GM12878 (cell line): Measurements from ENCODE around the gene ETV1. TPM values are rescaled to one million over a fixed set of nuclear protein-coding genes. Genes with fewer than 3 reads are reported as not detected.

Experiments
- ATAC-seq: fragments of 200-7000 bp; cut with Tn5 transposase; 3 replicates; pipeline ENCODE4 v1.9.1; 2020; ENCODE audit warnings: mild to moderate bottlenecking, moderate library complexity
- BruUV-seq: library from RNA; stranded (reverse); fragments of 400-500 nt; replicated peaks from 2 replicates; lab custom pipeline; 2021; lab: Mats Ljungman, UMichigan
- CTCF ChIA-PET: fragments of 300-600 bp; sonication (Branson Sonifier 250); formaldehyde crosslinking; extraction: SDS; loops from one replicate; lab custom pipeline; 2021; ENCODE audit warnings: inconsistent platforms; lab: Yijun Ruan, JAX
- POLR2A ChIA-PET: fragments of 350-600 bp; formaldehyde crosslinking; extraction: SDS; loops from one replicate; lab custom pipeline; 2021; ENCODE audit warnings: inconsistent platforms; lab: Charles Lee
- RAD21 ChIA-PET: fragments of 300-600 bp; sonication (Branson Sonifier 250); formaldehyde crosslinking; loops from one replicate; lab custom pipeline; 2023; ENCODE audit warnings: antibody characterized with exemption; ENCODE audit not compliant: unreplicated experiment; lab: Charles Lee
- SMC1A ChIA-PET: fragments of 300-600 bp; sonication (Branson Sonifier 250); formaldehyde crosslinking; loops from one replicate; lab custom pipeline; 2023; ENCODE audit not compliant: unreplicated experiment, uncharacterized antibody; lab: Charles Lee
- DNase-seq: peaks from one replicate; pipeline ENCODE4 v3.0.0-alpha.2; 2011; ENCODE audit warnings: low read depth, low spot score
- FAIRE-seq: peaks from 3 replicates; lab custom pipeline; 2011; peaks lifted over from hg19 to GRCh38; lab: Jason Lieb, UNC
- H2AFZ ChIP-seq: 2 replicates; pipeline ENCODE4 v1.6.0; 2011; ENCODE audit warnings: low read depth, low read length, control low read depth; ENCODE audit not compliant: control insufficient read depth
- H3K27ac ChIP-seq: 2 replicates; pipeline ENCODE4 v1.5.1; 2011; ENCODE audit warnings: control low read depth; ENCODE audit not compliant: control insufficient read depth, insufficient read depth
- H3K27me3 ChIP-seq, 2 experiments: replicated peaks in 1 of 2; 2 replicates each; pipeline versions ENCODE4 v1.6.0 to v1.6.1; 2011; ENCODE audit warnings: low read length in 1 of 2; ENCODE audit not compliant: control insufficient read depth in 2 of 2, insufficient read depth in 2 of 2
- H3K36me3 ChIP-seq, 2 experiments: 2 replicates each; pipeline ENCODE4 v1.5.1; 2011; ENCODE audit warnings: low read length in 1 of 2; ENCODE audit not compliant: control insufficient read depth in 2 of 2, insufficient read depth in 2 of 2
- H3K4me1 ChIP-seq: 2 replicates; pipeline ENCODE4 v1.6.1; 2011; ENCODE audit warnings: mild to moderate bottlenecking, low read length, moderate library complexity, mixed read lengths; ENCODE audit not compliant: control insufficient read depth, insufficient read depth
- H3K4me2 ChIP-seq: 2 replicates; pipeline ENCODE4 v1.6.0; 2011; ENCODE audit warnings: control low read depth; ENCODE audit not compliant: control insufficient read depth, insufficient read depth
- H3K4me3 ChIP-seq: fragments of 200-600 bp; sonication (generic); 2 replicates; pipeline ENCODE4 v1.5.1; 2016
- H3K79me2 ChIP-seq: 2 replicates; pipeline ENCODE4 v1.6.0; 2011; ENCODE audit warnings: low read length; ENCODE audit not compliant: control insufficient read depth, insufficient read depth
- H3K9ac ChIP-seq: 2 replicates; pipeline ENCODE4 v1.8.0; 2011; ENCODE audit warnings: low read length, control low read depth, mixed read lengths; ENCODE audit not compliant: control insufficient read depth, insufficient read depth
- H3K9me3 ChIP-seq: replicated peaks from 3 replicates; pipeline ENCODE4 v1.5.1; 2011; ENCODE audit warnings: mild to moderate bottlenecking, low read length; ENCODE audit not compliant: control insufficient read depth, insufficient read depth
- H4K20me1 ChIP-seq: 2 replicates; pipeline ENCODE4 v1.6.0; 2011; ENCODE audit not compliant: control insufficient read depth, insufficient read depth
- EED ChIP-seq: sonication (generic); IDR thresholded peaks from 2 replicates; pipeline ENCODE4 v1.6.1; 2016; ENCODE audit warnings: antibody characterized with exemption, low read depth
- MTA2 ChIP-seq: fragments of 450-650 bp; IDR thresholded peaks from 2 replicates; pipeline ENCODE4 v1.6.1; 2016; ENCODE audit warnings: low read depth, mild to moderate bottlenecking, moderate library complexity
- NBN ChIP-seq: fragments of 450-650 bp; IDR thresholded peaks from 2 replicates; pipeline ENCODE4 v1.6.1; 2016
- SMARCA5 ChIP-seq: fragments of 450-650 bp; IDR thresholded peaks from 2 replicates; pipeline ENCODE4 v1.6.1; 2017; ENCODE audit warnings: mild to moderate bottlenecking
- TCF12 ChIP-seq: IDR thresholded peaks from 2 replicates; pipeline ENCODE4 v1.6.1; 2011; ENCODE audit warnings: low read depth, mild to moderate bottlenecking, low read length
- ZNF384 ChIP-seq: IDR thresholded peaks from 2 replicates; pipeline ENCODE4 v1.6.1; 2012; ENCODE audit warnings: low read depth, mild to moderate bottlenecking, low read length, improper control_type of control experiment, borderline replicate concordance
- WGBS: methylation state at CpG from one replicate; pipeline ENCODE4 v1.1.6; 2016; ENCODE audit warnings: low lambda C conversion rate; ENCODE audit not compliant: insufficient replicate concordance, insufficient coverage; ENCODE audit errors: missing lambda C conversion rate; 5-methylcytosine and 5-hydroxymethylcytosine counted together
- in situ Hi-C: fragments of 300-500 bp; cut with MboI; formaldehyde crosslinking; loops from 9 replicates; pipeline ENCODE4 v1.14.3; 2018; ENCODE audit warnings: mixed read lengths
- intact Hi-C: fragments of 100-400 bp; cut with micrococcal nuclease; formaldehyde crosslinking; loops from one replicate; pipeline ENCODE4 v1.14.2; 2022; ENCODE audit not compliant: unreplicated experiment
- polyA plus RNA-seq, 11 experiments: library from polyadenylated mRNA; depleted of rRNA in 4 of 11; unstranded in 6 of 11; stranded (reverse) in 5 of 11; fragments of >200 nt; fragmentation: Nextera tagmentation in 4 of 11; fragmentation: Illumina TruSeq in 1 of 11; extraction: Ambion mirVana in 4 of 11; extraction: Trizol in 1 of 11; gene quantifications; 1 replicate in 1 of 11; 2 replicates in 10 of 11; pipeline versions ENCODE4 v1.2.1 to v1.2.3, GENCODE V29; 2011 to 2016; ENCODE audit warnings: inconsistent platforms in 2 of 11, missing spikeins in 2 of 11, low read depth in 1 of 11
- total RNA-seq, 4 experiments: library from RNA; depleted of rRNA in 3 of 4; stranded (reverse); fragments of >200 nt in 3 of 4; fragmentation: Illumina TruSeq in 1 of 4; extraction: Trizol in 1 of 4; gene quantifications; 2 replicates each; pipeline versions ENCODE4 v1.2.1 to v1.2.3, GENCODE V29; 2013 to 2021

ETV1 gene
- total and polyA plus RNA-seq, 10 of the 15 experiments (the other 5 are each of a cell fraction or from before 2014, with no cell fraction given) = 0.03 to 9.3 (median 0.16) TPM; not detected in 4

DNA sequence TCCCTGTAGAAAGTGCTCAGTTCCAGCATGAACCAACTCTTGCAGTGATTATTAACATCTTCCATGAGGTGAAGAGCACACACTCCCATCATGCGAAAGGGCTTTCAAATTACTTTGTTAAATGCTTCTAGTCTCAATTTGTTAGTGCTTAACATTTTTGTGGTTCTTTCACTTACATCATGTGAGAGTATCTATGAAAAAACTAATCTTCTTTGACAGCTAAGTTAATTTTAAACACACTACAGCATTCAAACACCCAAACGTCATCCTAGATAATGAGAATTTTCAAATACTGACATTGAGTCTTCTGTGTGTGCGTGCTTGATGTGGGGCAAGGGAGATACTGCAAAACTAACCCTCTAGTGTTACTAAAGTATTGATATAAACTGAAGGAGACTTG is 84.8 kb downstream of the ETV1 start:
- Histone ChIP-seq H3K27me3 (no peaks in the 10 kb centered on the region), H3K27ac (no peak overlapping the region), H3K4me3 (no peak overlapping the region), H3K9ac (no peak overlapping the region), H2AFZ (no peak overlapping the region), H4K20me1 (no peaks in the 10 kb centered on the region), H3K4me1 (no peaks in the 10 kb centered on the region), H3K9me3 (no peaks in the 10 kb centered on the region), H3K4me2 (no peak overlapping the region), H3K79me2 (no peaks in the 10 kb centered on the region), H3K36me3 (no peaks in the 10 kb centered on the region)
- no peak for DNase-seq
- RAD21 ChIA-PET = no interaction called here
- no TSS peak for BruUV-seq
- 29% methylated on average over 3 of the region's 3 CpGs for WGBS
- SMC1A ChIA-PET = interaction anchor here (0.8 kb wide), 1 partner anchor 10 kb away, joined by 3 read pairs; no protein-coding TSS in a partner anchor
- no peak for FAIRE-seq
- POLR2A ChIA-PET = no interaction called here
- in situ Hi-C loops = no loop called here
- TF ChIP-seq NBN (no peak), MTA2 (peak; percentile 38; the same call in 1 of the 2 replicates)
- ATAC-seq = peak; percentile 74
- intact Hi-C loops = no loop called here
- CTCF ChIA-PET = no interaction called here

DNA sequence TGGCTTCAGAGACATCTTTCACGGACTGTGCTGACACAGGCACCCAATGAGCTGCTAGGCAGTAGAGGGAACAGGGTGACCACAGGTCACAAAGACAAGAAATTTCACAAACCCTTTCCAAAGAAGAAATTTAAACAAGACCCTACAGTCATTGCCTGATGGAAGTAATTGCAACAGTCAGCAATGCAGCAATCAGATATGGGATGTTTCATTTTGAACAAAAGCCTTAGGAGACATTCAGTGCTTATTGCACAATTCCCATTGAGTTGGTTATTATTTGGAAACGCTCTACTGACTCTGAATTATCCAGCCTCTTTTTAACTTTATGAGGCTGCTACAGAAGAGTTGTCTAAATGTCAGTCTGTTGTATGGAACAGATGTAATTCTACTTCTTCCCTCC is 85.5 kb downstream of the ETV1 start:
- in situ Hi-C loops (no loop called here), intact Hi-C loops (no loop called here)
- ChIA-PET RAD21 (no interaction called here), POLR2A (no interaction called here), SMC1A (no interaction called here), CTCF (no interaction called here)
- TF ChIP-seq TCF12 (no peak), ZNF384 (no peak), SMARCA5 (no peak), EED (no peak)
- H3K27ac ChIP-seq = no peak overlapping the region
- BruUV-seq = no TSS peak
- H3K4me2 ChIP-seq = no peak overlapping the region
- H3K79me2 ChIP-seq = no peaks in the 10 kb centered on the region
- no peaks in the 10 kb centered on the region for H3K9me3 ChIP-seq
- no peaks in the 10 kb centered on the region for H4K20me1 ChIP-seq
- H3K4me1 ChIP-seq = no peaks in the 10 kb centered on the region
- no peak overlapping the region for H3K4me3 ChIP-seq
- DNase-seq (no peak), FAIRE-seq (no peak), ATAC-seq (no peak)
- H3K36me3 ChIP-seq = no peaks in the 10 kb centered on the region
- H3K9ac ChIP-seq = no peak overlapping the region
- no peak overlapping the region for H2AFZ ChIP-seq
- H3K27me3 ChIP-seq = no peaks in the 10 kb centered on the region
- 0% methylated on average over 2 of the region's 2 CpGs for WGBS
